Measurements from ENCODE around the gene SIX1. TPM values are rescaled to one million over a fixed set of nuclear protein-coding genes. Genes with fewer than 3 reads are reported as not detected.

Gene SIX1
- total RNA-seq, 1 experiment from 2014 or later: 2.3 TPM

GRCh38 chr14:60647081-60647836, 2.0 kb downstream of the SIX1 start:
- DNase-seq (ENCODE audit: low read depth, low spot score): no peak
- in situ Hi-C loops (cut with HindIII; ENCODE audit: low pct_unique_long_range_greater_than_20kb, low sequenced_read_pairs): no loop called here

- no peak for DNase-seq (ENCODE audit: low read depth, low spot score)
- in situ Hi-C loops (cut with HindIII; ENCODE audit: low pct_unique_long_range_greater_than_20kb, low sequenced_read_pairs): no loop called here
Observed at GRCh38 chr14:60646226-60646818, 3.0 kb downstream of the SIX1 start.

DNA sequence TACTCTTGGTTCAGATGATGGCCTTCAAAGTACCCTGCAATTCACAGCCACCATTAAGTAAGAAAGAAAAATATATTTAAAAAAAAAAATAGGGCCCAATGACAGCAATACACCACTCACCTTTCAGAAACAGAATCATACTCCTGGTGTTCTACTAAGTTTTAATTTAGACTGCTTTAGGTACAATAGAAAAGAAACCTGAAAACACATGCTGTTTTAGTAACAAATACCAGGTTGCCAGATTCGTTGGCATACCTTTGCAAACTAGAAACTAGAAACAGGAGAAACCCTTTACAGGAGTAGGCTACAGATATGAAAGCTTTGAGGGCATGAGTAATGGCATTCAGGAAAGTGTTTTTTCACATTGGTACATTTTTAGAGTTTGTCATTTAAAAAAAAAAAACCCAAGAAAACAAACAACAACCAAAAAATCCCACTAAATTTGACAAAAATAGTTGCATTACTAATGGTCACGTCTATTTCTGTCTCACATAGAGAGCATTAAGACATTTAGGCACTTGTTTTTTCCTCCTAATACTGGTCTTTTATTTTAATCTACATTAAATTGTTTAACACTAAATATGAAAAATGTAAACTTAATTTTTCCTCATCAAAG, 4.0 kb downstream of the SIX1 start:
- in situ Hi-C loops (cut with HindIII; ENCODE audit: low pct_unique_long_range_greater_than_20kb, low sequenced_read_pairs): no loop called here
- no peak for DNase-seq (ENCODE audit: low read depth, low spot score)

GRCh38 chr14:60644666-60645065, 4.6 kb downstream of the SIX1 start:
- DNase-seq (ENCODE audit: low read depth, low spot score): no peak
- in situ Hi-C loops (cut with HindIII; ENCODE audit: low pct_unique_long_range_greater_than_20kb, low sequenced_read_pairs): no loop called here

DNA sequence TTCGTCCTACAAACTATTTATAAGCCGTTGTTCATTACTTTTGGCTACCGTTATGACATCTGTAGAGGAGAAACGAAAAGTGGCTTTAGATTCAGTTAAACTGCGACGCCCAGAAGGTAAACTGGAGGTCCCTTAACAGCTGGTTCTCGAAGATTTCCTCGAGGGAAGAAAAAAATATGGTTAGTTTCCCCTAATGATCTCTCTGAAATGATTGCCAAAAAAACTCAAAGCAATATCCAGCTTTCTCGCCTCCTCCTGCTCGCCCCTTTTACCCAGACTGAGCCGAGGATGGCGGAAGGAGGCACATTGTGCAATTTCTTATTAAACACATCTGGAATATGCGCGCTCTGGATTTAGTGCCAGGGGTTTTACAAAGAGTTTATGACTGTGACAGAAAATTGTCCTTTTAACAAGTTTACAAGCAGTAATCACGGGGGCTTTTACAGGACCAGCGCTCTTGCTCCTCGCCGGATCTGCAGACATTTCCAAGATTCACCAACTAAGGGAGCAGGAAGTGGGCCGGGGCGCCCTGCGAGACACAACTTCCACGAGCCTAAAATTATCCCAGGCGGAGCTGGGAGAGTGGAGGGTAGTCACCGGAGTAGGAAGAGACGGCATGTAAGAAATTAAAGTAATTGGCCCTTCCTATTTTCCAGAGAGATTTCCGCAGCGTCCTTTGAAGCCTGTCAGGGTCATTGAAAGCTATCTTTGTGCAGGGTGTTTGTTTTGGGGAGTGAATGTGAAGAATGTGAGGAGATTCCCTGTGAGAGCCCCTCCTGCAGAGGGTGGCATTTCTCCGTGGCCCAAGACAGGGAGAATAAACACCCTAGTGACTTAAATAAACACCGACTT, 5.6 kb downstream of the SIX1 start:
- in situ Hi-C loops (cut with HindIII; ENCODE audit: low pct_unique_long_range_greater_than_20kb, low sequenced_read_pairs): no loop called here
- DNase-seq (ENCODE audit: low read depth, low spot score): no peak

DNA sequence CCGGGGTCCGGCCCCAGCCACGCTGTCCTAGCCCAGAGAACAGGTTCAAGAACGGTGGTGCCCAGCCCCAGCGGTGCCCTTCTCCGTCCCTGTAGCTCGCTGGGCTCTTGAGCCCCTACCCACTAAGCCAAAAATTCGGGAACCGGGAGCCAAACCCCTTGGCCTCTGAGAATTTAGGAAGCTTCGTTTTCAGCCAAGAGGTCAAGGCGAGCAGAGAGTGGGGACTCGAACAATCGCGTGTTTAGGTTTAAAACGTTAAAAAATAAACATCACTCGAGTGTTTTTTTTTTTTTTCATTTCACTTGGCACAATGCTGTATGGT, 6.2 kb downstream of the SIX1 start:
- DNase-seq (ENCODE audit: low read depth, low spot score): no peak
- in situ Hi-C loops (cut with HindIII; ENCODE audit: low pct_unique_long_range_greater_than_20kb, low sequenced_read_pairs): no loop called here

DNA sequence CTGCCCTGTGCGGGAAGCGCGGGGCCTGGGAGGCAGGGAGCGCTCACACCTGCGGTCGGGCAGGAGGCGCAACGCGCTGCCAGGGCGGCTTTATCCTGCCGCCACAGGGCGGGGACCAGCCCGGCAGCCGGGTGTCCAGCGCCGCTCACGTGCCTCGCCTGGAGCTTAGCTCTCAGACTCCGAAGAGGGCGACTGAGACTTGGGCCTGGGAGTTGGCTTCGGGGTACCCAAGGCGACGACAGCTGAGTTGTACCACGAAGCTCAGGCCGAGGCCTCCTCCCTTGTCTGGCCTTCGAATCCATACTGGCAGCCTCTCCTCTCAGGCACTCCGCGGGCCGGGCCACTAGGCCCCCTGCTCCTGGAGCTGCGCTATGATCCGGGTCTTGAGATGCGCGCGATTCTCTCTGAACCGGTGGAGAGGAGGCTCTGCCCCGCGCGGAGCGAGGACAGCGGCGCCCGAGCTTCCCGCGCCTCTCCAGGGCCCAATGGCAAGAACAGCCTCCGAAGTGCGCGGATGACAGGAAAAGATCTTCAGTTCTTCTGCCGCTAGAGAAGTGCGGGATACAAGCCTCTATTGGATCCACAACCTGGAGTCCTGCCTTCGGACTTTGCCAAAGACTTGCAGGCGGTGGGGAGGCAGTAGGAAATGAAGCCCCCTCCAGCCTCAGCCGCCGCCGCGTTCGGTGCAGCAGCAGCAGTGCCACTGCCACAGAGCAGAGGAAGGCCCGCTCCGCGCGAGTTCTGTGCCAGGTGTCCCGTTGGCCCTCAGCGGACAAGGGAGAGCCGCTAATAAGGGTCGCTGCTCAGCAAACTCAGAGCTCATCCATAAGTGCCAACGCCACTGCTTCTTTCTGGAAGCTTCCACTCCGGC, 6.8 kb downstream of the SIX1 start:
- in situ Hi-C loops (cut with HindIII; ENCODE audit: low pct_unique_long_range_greater_than_20kb, low sequenced_read_pairs): no loop called here
- no peak for DNase-seq (ENCODE audit: low read depth, low spot score)

GRCh38 chr14:60641742-60642269, 7.5 kb downstream of the SIX1 start:
- in situ Hi-C loops (cut with HindIII; ENCODE audit: low pct_unique_long_range_greater_than_20kb, low sequenced_read_pairs): no loop called here
- DNase-seq (ENCODE audit: low read depth, low spot score): no peak

DNA sequence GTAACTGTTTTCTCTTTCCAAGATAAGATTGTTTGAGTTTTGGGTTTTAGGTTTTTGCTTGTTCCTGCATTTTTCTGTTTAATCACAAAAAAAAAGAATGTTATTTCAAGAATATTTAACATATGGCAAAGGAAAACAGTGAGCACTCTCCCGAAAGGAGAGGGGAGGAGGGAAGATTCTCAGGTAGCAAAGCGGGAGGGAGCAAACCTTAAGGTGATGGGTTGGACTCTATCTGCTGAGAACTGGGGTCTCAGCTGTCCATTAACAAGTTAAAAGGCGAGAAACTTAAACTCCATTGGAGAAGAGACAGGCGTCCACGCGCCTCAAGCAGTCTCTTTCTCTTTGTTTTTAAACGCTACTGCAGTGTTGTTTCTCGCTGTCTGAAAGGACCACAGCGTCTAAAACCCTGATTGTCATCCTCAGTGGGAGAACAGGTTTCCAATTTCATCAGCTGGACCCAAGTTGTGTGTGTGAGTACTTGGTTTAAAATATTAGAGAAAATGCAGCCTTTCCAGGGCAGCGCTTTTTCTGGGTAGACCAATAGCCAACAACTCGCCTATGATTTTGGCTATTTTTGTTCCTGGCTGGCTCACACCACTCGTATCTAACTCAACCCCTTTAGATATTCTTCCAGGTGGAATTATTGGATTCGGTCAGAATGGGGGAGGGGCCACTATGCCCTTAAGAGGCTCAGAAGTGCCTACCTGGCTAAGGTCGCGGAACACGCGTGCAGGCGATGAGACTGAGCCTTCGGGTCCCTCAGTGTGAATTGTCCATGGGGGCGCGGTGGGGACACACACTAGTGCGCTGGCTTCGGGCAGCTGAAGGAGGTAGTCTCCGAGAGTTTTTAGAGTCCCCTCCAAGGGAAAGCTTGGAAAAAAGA, 8.2 kb downstream of the SIX1 start:
- in situ Hi-C loops (cut with HindIII; ENCODE audit: low pct_unique_long_range_greater_than_20kb, low sequenced_read_pairs): no loop called here

DNA sequence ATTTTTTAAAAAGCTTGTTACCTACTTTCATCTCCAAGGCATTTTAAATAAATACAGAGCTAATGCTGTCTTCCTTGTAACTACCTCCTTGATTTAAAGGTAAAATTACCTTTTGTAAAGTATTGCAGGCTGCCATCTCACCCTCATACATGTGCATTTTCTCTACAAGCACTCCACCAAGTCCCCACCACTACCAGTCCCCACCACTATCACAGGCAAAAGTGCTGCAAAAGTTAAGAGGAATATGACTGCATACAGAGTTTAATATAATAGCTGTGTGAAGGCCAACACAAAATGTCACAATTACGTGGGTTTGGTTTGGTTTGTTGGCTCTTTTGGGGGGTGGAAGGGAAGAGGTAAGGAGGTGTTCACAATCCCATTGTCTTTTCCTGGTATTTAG, 9.6 kb downstream of the SIX1 start:
- in situ Hi-C loops (cut with HindIII; ENCODE audit: low pct_unique_long_range_greater_than_20kb, low sequenced_read_pairs): no loop called here

More for the DNA sequence above, 8.2 kb downstream of the SIX1 start:
- DNase-seq (ENCODE audit: low read depth, low spot score): no peak

DNA sequence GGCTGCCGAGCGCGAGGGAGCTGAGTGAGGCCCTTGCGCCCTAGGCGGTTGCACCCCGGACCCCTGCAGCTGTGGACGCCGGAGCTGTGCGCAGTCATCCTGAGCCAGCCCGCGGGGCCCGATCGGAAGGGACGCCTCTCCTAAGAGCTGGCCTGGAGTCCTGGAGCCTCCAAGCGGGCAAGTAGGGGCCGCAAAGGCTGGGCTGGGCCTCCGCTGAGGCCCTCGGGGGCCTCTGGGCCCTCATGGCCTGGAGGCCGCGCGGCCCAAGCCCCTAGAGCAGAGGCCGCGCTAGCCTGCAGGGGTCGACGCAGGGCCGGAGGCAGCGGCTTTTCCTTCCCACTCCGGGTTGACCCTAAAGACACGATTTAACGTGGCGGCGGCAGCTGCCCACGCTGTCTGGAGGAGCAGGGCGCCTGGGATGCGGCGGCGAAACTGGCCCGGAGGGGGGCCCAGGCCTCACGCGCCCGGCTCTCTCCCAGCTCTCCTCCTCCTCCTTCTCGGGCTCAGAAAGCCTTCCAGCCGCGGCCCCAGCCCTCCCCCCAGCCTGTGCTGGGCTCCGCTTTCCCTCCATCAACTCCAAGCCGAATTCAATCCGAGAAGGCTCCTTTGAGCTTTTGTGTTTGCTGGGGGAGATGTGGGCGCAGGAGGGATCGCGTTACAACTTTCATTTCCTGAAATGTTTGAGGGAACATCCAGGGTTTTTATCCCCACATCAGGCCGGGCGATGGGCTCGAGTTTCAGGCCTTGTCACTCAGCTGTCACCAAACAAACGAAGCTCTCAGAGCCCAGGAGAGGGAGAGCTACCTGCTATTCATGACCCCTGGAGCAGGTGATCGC, 11.6 kb downstream of the SIX1 start:
- no peak for DNase-seq (ENCODE audit: low read depth, low spot score)
- in situ Hi-C loops (cut with HindIII; ENCODE audit: low pct_unique_long_range_greater_than_20kb, low sequenced_read_pairs): no loop called here

More for the DNA sequence above, 9.6 kb downstream of the SIX1 start:
- DNase-seq (ENCODE audit: low read depth, low spot score): no peak

- in situ Hi-C loops (cut with HindIII; ENCODE audit: low pct_unique_long_range_greater_than_20kb, low sequenced_read_pairs): no loop called here
- DNase-seq (ENCODE audit: low read depth, low spot score): no peak
Observed at GRCh38 chr14:60636879-60637478, 12.3 kb downstream of the SIX1 start.

DNA sequence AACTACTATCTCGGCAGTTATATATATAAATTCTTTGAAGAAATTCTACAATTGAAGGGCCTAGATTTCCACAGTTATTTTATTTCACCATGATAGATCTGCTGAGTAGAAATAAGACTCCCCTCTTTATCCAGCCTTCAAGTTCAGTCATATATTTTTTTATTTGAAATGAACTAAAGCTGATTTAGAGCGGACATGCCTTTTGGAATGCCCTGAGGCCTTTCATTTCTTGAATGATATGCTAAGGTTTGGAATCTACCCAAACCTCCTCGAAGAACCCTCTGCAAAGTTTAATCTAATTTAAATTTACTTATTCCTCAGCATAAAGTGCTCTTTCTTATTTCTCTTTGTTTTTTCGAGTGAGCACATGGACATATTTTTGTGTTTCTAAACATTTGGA, 15.1 kb downstream of the SIX1 start:
- in situ Hi-C loops (cut with HindIII; ENCODE audit: low pct_unique_long_range_greater_than_20kb, low sequenced_read_pairs): no loop called here
- no peak for DNase-seq (ENCODE audit: low read depth, low spot score)

DNA sequence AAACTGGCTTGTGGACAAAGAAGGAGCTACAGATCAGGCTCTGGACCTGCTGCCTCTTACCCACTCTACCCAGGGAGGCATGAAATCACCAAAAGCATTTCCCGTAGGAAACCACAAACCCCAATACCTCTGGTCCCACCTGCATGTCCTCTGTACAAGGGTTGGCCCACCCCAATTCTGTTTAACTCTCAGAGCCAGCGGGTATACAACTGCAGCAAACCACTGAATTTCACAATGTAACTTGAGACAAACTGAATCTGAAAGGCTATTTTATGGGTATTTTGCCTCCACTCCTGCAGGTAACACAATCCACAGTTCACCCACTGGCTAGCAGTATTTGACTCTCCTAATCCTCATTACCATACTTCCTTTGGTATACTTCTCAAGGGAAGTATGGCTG, 16.5 kb downstream of the SIX1 start:
- no peak for DNase-seq (ENCODE audit: low read depth, low spot score)

GRCh38 chr14:60632257-60632656, 17.0 kb downstream of the SIX1 start:
- no peak for DNase-seq (ENCODE audit: low read depth, low spot score)
- in situ Hi-C loops (cut with HindIII; ENCODE audit: low pct_unique_long_range_greater_than_20kb, low sequenced_read_pairs): no loop called here

More for the DNA sequence above, 16.5 kb downstream of the SIX1 start:
- in situ Hi-C loops (cut with HindIII; ENCODE audit: low pct_unique_long_range_greater_than_20kb, low sequenced_read_pairs): no loop called here

Data from SK-MEL-5 (cell line).